SK-N-MC (cell line): ENCODE data around the gene ATRN.

Experiments
- DNase-seq: peaks from one replicate; pipeline ENCODE4 v3.0.0-alpha.2; 2011; ENCODE audit warnings: low read depth, low spot score
- H3K27ac ChIP-seq: fragments of 200-600 bp; sonication (generic); 2 replicates; pipeline ENCODE4 v1.5.1; 2016; ENCODE audit warnings: mixed run types
- H3K36me3 ChIP-seq: fragments of 200-600 bp; sonication (generic); 2 replicates; pipeline ENCODE4 v1.6.1; 2017; ENCODE audit warnings: antibody characterized with exemption, low read length, mixed read lengths; ENCODE audit not compliant: insufficient read depth
- H3K4me3 ChIP-seq: fragments of 200-600 bp; sonication (generic); 2 replicates; pipeline ENCODE4 v1.5.1; 2016
- H3K9ac ChIP-seq: fragments of 200-600 bp; sonication (generic); 2 replicates; pipeline ENCODE4 v1.8.0; 2017; ENCODE audit warnings: mixed run types, mixed read lengths; ENCODE audit not compliant: insufficient read length
- H3K9me3 ChIP-seq: fragments of 200-600 bp; sonication (generic); 2 replicates; pipeline ENCODE4 v1.6.1; 2017; ENCODE audit warnings: low read depth, mild to moderate bottlenecking, antibody characterized with exemption, low read length, moderate library complexity, mixed read lengths
- EZH2 ChIP-seq: fragments of 200-600 bp; sonication (generic); IDR thresholded peaks from one replicate; pipeline ENCODE4 v1.6.1; 2017; ENCODE audit warnings: antibody characterized with exemption
- FOXP2 ChIP-seq: optimal IDR thresholded peaks from 2 replicates; pipeline ENCODE3; 2011; ENCODE audit warnings: mild to moderate bottlenecking, moderate library complexity; ENCODE audit not compliant: insufficient read depth; ENCODE audit errors: extremely low read length, control extremely low read depth
- POLR2AphosphoS5 ChIP-seq: IDR thresholded peaks from 2 replicates; pipeline ENCODE4 v1.6.1; 2012; ENCODE audit warnings: mild to moderate bottlenecking, low read depth, low read length, borderline replicate concordance

The ATRN gene

GRCh38 chr20:3551681-3552434, 81.0 kb downstream of the ATRN start:
- no peaks in the 10 kb centered on the region for H3K9me3 ChIP-seq
- no peaks in the 10 kb centered on the region for H3K36me3 ChIP-seq
- no peak overlapping the region for H3K4me3 ChIP-seq
- no peak overlapping the region for H3K27ac ChIP-seq
- TF ChIP-seq FOXP2 (no peak), EZH2 (no peak), POLR2AphosphoS5 (no peak)
- DNase-seq = no peak
- no peak overlapping the region for H3K9ac ChIP-seq

- Histone ChIP-seq H3K36me3 (no peaks in the 10 kb centered on the region), H3K9ac (no peak overlapping the region), H3K27ac (no peak overlapping the region), H3K4me3 (no peak overlapping the region), H3K9me3 (no peaks in the 10 kb centered on the region)
- TF ChIP-seq FOXP2 (no peak), EZH2 (no peak), POLR2AphosphoS5 (no peak)
- DNase-seq = no peak
These were observed 82.8 kb downstream of the ATRN start for GRCh38 chr20:3553663-3554062.

GRCh38 chr20:3557237-3557785, 86.5 kb downstream of the ATRN start:
- Histone ChIP-seq H3K36me3 (no peaks in the 10 kb centered on the region), H3K9me3 (no peaks in the 10 kb centered on the region), H3K9ac (no peak overlapping the region), H3K4me3 (no peak overlapping the region), H3K27ac (no peak overlapping the region)
- TF ChIP-seq EZH2 = no peak
- no peak for TF ChIP-seq FOXP2
- no peak for TF ChIP-seq POLR2AphosphoS5
- no peak for DNase-seq

GRCh38 chr20:3559231-3559630, 88.4 kb downstream of the ATRN start:
- no peak for DNase-seq
- H3K27ac ChIP-seq = no peak overlapping the region
- TF ChIP-seq POLR2AphosphoS5 (no peak), EZH2 (no peak), FOXP2 (no peak)
- H3K9ac ChIP-seq = no peak overlapping the region
- H3K9me3 ChIP-seq = no peaks in the 10 kb centered on the region
- no peaks in the 10 kb centered on the region for H3K36me3 ChIP-seq
- H3K4me3 ChIP-seq = no peak overlapping the region

- H3K4me3 ChIP-seq = no peak overlapping the region
- no peak overlapping the region for H3K9ac ChIP-seq
- no peaks in the 10 kb centered on the region for H3K36me3 ChIP-seq
- H3K27ac ChIP-seq = no peak overlapping the region
- no peaks in the 10 kb centered on the region for H3K9me3 ChIP-seq
- DNase-seq = no peak
- TF ChIP-seq EZH2 (no peak), POLR2AphosphoS5 (no peak), FOXP2 (no peak)
These were observed 88.8 kb downstream of the ATRN start for GRCh38 chr20:3559637-3560036.

- Histone ChIP-seq H3K4me3 (no peak overlapping the region), H3K27ac (no peak overlapping the region), H3K36me3 (no peaks in the 10 kb centered on the region), H3K9ac (no peak overlapping the region), H3K9me3 (no peaks in the 10 kb centered on the region)
- TF ChIP-seq FOXP2 (no peak), EZH2 (no peak), POLR2AphosphoS5 (no peak)
- DNase-seq = no peak
These were observed 89.3 kb downstream of the ATRN start for GRCh38 chr20:3560162-3560561.

- DNase-seq = no peak
- Histone ChIP-seq H3K4me3 (no peak overlapping the region), H3K9ac (no peak overlapping the region), H3K9me3 (no peaks in the 10 kb centered on the region), H3K27ac (no peak overlapping the region), H3K36me3 (no peaks in the 10 kb centered on the region)
- TF ChIP-seq EZH2 = no peak
- no peak for TF ChIP-seq FOXP2
- no peak for TF ChIP-seq POLR2AphosphoS5
These were observed 89.8 kb downstream of the ATRN start for GRCh38 chr20:3560578-3560977.

- Histone ChIP-seq H3K4me3 (no peak overlapping the region), H3K9ac (no peak overlapping the region), H3K9me3 (no peaks in the 10 kb centered on the region), H3K27ac (no peak overlapping the region), H3K36me3 (no peaks in the 10 kb centered on the region)
- no peak for DNase-seq
- TF ChIP-seq FOXP2 = no peak
- no peak for TF ChIP-seq POLR2AphosphoS5
- TF ChIP-seq EZH2 = no peak
These were observed 92.3 kb downstream of the ATRN start for GRCh38 chr20:3563133-3563532.

- Histone ChIP-seq H3K9ac (no peak overlapping the region), H3K27ac (no peak overlapping the region), H3K9me3 (no peaks in the 10 kb centered on the region), H3K36me3 (no peaks in the 10 kb centered on the region), H3K4me3 (no peak overlapping the region)
- DNase-seq = peak; percentile 50
- TF ChIP-seq POLR2AphosphoS5 (no peak), FOXP2 (no peak), EZH2 (no peak)
These were observed 92.8 kb downstream of the ATRN start for GRCh38 chr20:3563548-3564177.
